A673 (cell line): ENCODE data around the gene SMURF1.

Source experiments
- EZH2 ChIP-seq: fragments of 200-600 bp; sonication (generic); IDR thresholded peaks from 2 replicates; pipeline ENCODE4 v1.6.1; 2017; ENCODE audit warnings: borderline replicate concordance, low read depth, mild to moderate bottlenecking, mixed read lengths, antibody characterized with exemption, low read length; ENCODE audit not compliant: poor library complexity, severe bottlenecking
- TF ChIP-seq, protein P1 (sequence below): fragments of 300-800, 200-600 bp; sonication (generic); conservative IDR thresholded peaks from 2 replicates; pipeline ENCODE4 v1.5.1; 2017; ENCODE audit warnings: low read depth, mild to moderate bottlenecking, antibody characterized with exemption, low read length, moderate library complexity, mixed read lengths

DNA sequence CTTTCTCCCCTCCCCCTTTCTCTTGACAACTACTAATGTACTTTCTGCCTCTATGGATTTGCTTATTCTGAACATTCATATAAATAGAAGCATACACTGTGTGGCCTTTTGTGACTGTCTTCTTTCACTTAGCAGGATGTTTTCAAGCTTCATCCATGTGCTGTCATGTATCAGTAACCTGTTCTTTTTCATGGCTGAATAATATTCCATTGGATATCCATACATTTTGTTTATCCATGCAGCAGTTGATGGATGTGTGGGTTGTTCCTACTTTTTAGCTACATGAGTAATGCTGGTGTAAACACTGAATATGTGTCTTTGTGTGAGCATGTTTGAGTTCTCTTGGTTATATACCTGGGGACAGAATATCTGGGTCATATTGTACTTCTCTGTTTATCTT lies 158.0 kb downstream of the SMURF1 start:
- TF ChIP-seq, protein P1, sequence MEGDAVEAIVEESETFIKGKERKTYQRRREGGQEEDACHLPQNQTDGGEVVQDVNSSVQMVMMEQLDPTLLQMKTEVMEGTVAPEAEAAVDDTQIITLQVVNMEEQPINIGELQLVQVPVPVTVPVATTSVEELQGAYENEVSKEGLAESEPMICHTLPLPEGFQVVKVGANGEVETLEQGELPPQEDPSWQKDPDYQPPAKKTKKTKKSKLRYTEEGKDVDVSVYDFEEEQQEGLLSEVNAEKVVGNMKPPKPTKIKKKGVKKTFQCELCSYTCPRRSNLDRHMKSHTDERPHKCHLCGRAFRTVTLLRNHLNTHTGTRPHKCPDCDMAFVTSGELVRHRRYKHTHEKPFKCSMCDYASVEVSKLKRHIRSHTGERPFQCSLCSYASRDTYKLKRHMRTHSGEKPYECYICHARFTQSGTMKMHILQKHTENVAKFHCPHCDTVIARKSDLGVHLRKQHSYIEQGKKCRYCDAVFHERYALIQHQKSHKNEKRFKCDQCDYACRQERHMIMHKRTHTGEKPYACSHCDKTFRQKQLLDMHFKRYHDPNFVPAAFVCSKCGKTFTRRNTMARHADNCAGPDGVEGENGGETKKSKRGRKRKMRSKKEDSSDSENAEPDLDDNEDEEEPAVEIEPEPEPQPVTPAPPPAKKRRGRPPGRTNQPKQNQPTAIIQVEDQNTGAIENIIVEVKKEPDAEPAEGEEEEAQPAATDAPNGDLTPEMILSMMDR, result no peak
- TF ChIP-seq EZH2, result no peak
